Measurements from ENCODE around the gene CPT1C. TPM values are rescaled to one million over a fixed set of nuclear protein-coding genes. Genes with fewer than 3 reads are reported as not detected.

Gene CPT1C
- total and polyA plus RNA-seq, 2 donors (not counting 1 experiment from before 2014, with no cell fraction given) = 0.30 to 1.7 TPM

DNA sequence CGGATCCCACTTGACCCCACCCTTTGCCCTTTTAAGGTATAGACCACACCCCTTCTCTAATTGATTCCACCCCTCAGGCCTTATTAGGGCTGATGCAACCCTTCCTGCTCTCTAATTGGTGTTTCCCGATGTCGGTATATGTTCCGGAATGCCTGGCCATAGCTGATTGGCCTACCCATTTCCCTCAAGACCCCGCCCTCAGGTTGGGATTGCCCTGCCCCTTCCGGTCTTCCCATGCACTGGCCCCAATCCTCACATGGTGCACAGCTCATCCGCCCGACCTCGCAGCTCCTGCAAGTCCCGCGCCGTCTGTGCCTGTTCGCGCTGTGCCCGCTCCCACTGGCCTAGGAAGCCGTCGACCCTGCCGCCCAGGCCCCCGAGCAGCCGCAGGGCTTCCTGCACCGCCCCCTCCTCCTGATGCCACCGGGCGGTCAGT is 54.0 kb downstream of the CPT1C start:
- Histone ChIP-seq H3K4me3 (ENCODE audit: control extremely low read depth in 1 of 5, extremely low read depth in 1 of 5, insufficient read depth in 1 of 5, low read depth in 2 of 5, low read length in 4 of 5) (no peak overlapping the region), H3K4me1 (ENCODE audit: control insufficient read depth in 2 of 2, insufficient read depth in 2 of 2, low read length in 2 of 2) (no peaks in the 10 kb centered on the region), H4K20me1 (ENCODE audit: control insufficient read depth, insufficient read depth, low read length, poor library complexity, severe bottlenecking) (no peaks in the 10 kb centered on the region), H3K4me2 (replicated peaks; ENCODE audit: low read depth, low read length, poor library complexity, severe bottlenecking) (no peak overlapping the region), H2AFZ (ENCODE audit: insufficient read depth, low read depth, low read length, poor library complexity, severe bottlenecking) (no peak overlapping the region), H3K27me3 (replicated peaks in 1 of 4; ENCODE audit: control extremely low read depth in 1 of 4, control insufficient read depth in 3 of 4, insufficient read depth in 4 of 4, low read length in 3 of 4) (no peaks in the 10 kb centered on the region), H3K9me3 (ENCODE audit: control extremely low read depth in 1 of 3, control insufficient read depth in 2 of 3, insufficient read depth in 1 of 3, low read length in 2 of 3) (peaks cover 0 to 17% (median 0%) of the 10 kb centered on the region in 3 donors), H3K27ac (ENCODE audit: low read length in 2 of 2) (no peak overlapping the region), H3K79me2 (ENCODE audit: control insufficient read depth, insufficient read depth, low read length) (no peaks in the 10 kb centered on the region), H3K36me3 (replicated peaks in 1 of 2; ENCODE audit: control extremely low read depth in 1 of 2, control insufficient read depth in 1 of 2, extremely low read depth in 1 of 2, insufficient read depth in 2 of 2, low read length in 1 of 2) (no peaks in the 10 kb centered on the region), H3K9ac (ENCODE audit: low read length) (no peak overlapping the region)
- Mint-ChIP-seq H3K27me3 (no peaks in the 10 kb centered on the region), H3K27ac (no peak overlapping the region), H3K4me3 (no peak overlapping the region), H3K9me3 (ENCODE audit: insufficient read depth) (no peaks in the 10 kb centered on the region), H3K4me1 (no peaks in the 10 kb centered on the region)
- ChIA-PET CTCF (interaction anchor here (0.7 kb wide), 1 partner anchor 767 kb away, joined by 3 read pairs; no protein-coding TSS in a partner anchor), POLR2A (no interaction called here)
- WGBS (ENCODE audit: insufficient coverage) = 98% methylated on average over 18 of the region's 23 CpGs
- intact Hi-C loops (cut with micrococcal nuclease) = no loop called here
- ATAC-seq (ENCODE audit: low read depth) = no peak
- DNase-seq = no peak
- TF ChIP-seq EZH2 (IDR thresholded peaks at IDR 0.05; ENCODE audit: borderline replicate concordance, insufficient read depth, low read depth, low read length, poor library complexity, severe bottlenecking) = no peak
- TF ChIP-seq, protein P1, sequence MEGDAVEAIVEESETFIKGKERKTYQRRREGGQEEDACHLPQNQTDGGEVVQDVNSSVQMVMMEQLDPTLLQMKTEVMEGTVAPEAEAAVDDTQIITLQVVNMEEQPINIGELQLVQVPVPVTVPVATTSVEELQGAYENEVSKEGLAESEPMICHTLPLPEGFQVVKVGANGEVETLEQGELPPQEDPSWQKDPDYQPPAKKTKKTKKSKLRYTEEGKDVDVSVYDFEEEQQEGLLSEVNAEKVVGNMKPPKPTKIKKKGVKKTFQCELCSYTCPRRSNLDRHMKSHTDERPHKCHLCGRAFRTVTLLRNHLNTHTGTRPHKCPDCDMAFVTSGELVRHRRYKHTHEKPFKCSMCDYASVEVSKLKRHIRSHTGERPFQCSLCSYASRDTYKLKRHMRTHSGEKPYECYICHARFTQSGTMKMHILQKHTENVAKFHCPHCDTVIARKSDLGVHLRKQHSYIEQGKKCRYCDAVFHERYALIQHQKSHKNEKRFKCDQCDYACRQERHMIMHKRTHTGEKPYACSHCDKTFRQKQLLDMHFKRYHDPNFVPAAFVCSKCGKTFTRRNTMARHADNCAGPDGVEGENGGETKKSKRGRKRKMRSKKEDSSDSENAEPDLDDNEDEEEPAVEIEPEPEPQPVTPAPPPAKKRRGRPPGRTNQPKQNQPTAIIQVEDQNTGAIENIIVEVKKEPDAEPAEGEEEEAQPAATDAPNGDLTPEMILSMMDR (IDR thresholded peaks at IDR 0.05) = no peak

DNA sequence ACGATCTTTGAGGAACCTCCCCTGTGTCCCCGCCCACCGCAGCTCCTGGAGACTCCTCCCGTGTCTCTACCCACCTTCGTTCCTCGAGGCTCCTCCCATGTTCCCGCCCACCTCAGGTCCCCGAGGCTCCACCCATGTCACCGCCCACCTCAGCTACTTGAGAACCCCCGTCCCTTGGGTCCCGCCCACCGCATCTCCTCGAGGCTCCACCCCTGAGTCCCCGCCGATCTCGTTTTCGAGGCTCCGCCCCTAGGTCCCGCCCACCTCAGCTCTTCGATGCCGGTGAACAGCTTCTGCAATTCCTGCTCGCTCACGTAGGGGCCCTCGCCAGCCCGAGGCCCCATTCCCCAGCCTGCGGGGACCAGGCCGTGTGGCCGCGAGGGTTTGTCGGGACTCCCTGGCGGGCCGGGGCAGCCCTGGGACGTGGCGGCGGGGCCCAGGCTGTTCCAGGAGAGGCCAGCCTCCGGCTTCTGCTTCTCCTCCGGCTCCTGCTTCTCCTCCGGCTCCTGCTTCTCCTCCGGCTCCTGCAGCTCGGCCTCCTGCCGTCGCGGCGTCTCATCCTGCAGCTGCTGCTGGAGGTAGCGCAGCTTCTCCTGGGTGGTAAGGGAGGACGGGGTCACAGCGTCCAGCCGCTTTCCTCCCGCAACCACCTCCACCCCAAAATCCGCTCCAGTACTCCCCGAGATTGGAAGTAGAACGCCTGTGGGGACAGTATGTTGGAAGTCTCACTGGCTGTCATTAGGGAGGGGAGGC is 55.5 kb downstream of the CPT1C start:
- H3K27ac ChIP-seq (ENCODE audit: low read length in 2 of 2) = no peak overlapping the region
- peak; percentile 59 for DNase-seq
- H2AFZ ChIP-seq (ENCODE audit: insufficient read depth, low read depth, low read length, poor library complexity, severe bottlenecking) = peak overlapping the region; percentile 33
- no peak overlapping the region for H3K4me3 Mint-ChIP-seq
- ATAC-seq (ENCODE audit: low read depth) = peak; percentile 56
- intact Hi-C loops (cut with micrococcal nuclease) = no loop called here
- no peaks in the 10 kb centered on the region for H3K79me2 ChIP-seq (ENCODE audit: control insufficient read depth, insufficient read depth, low read length)
- H3K36me3 ChIP-seq (replicated peaks in 1 of 2; ENCODE audit: control extremely low read depth in 1 of 2, control insufficient read depth in 1 of 2, extremely low read depth in 1 of 2, insufficient read depth in 2 of 2, low read length in 1 of 2) = no peaks in the 10 kb centered on the region
- CTCF ChIA-PET = no interaction called here
- no peak for TF ChIP-seq EZH2 (IDR thresholded peaks at IDR 0.05; ENCODE audit: borderline replicate concordance, insufficient read depth, low read depth, low read length, poor library complexity, severe bottlenecking)
- TF ChIP-seq, protein P1 (IDR thresholded peaks at IDR 0.05) = no peak
- POLR2A ChIA-PET = no interaction called here
- peak overlapping the region; percentile 15 for H3K4me2 ChIP-seq (replicated peaks; ENCODE audit: low read depth, low read length, poor library complexity, severe bottlenecking)
- H3K9me3 Mint-ChIP-seq (ENCODE audit: insufficient read depth) = no peaks in the 10 kb centered on the region
- no peaks in the 10 kb centered on the region for H4K20me1 ChIP-seq (ENCODE audit: control insufficient read depth, insufficient read depth, low read length, poor library complexity, severe bottlenecking)
- 48% methylated on average over 36 of the region's 52 CpGs for WGBS (ENCODE audit: insufficient coverage)
- peaks cover 0 to 17% (median 0%) of the 10 kb centered on the region in 3 donors for H3K9me3 ChIP-seq (ENCODE audit: control extremely low read depth in 1 of 3, control insufficient read depth in 2 of 3, insufficient read depth in 1 of 3, low read length in 2 of 3)
- peak overlapping the region; percentile 37 for H3K27ac Mint-ChIP-seq
- no peaks in the 10 kb centered on the region for H3K27me3 Mint-ChIP-seq
- no peaks in the 10 kb centered on the region for H3K4me1 ChIP-seq (ENCODE audit: control insufficient read depth in 2 of 2, insufficient read depth in 2 of 2, low read length in 2 of 2)
- H3K4me1 Mint-ChIP-seq = no peaks in the 10 kb centered on the region
- no peak overlapping the region for H3K4me3 ChIP-seq (ENCODE audit: control extremely low read depth in 1 of 5, extremely low read depth in 1 of 5, insufficient read depth in 1 of 5, low read depth in 2 of 5, low read length in 4 of 5)
- H3K27me3 ChIP-seq (replicated peaks in 1 of 4; ENCODE audit: control extremely low read depth in 1 of 4, control insufficient read depth in 3 of 4, insufficient read depth in 4 of 4, low read length in 3 of 4) = no peaks in the 10 kb centered on the region
- H3K9ac ChIP-seq (ENCODE audit: low read length) = no peak overlapping the region
